ENCODE measurements around the gene WAPL.

Gene WAPL

GRCh38 chr10:86438091-86438749 is 83.4 kb downstream of the WAPL start:
- Histone ChIP-seq H3K9me3 (ENCODE audit: control insufficient read depth, insufficient read depth, low read length) (no peaks in the 10 kb centered on the region), H3K4me1 (ENCODE audit: insufficient read depth, low read length) (peaks cover 10% of the 10 kb centered on the region; the same call in 1 of the 2 replicates), H3K9ac (ENCODE audit: low read depth, low read length) (no peak overlapping the region), H3K36me3 (ENCODE audit: insufficient read depth, low read length) (peaks cover 14% of the 10 kb centered on the region)

GRCh38 chr10:86437447-86437846 is 84.1 kb downstream of the WAPL start:
- Histone ChIP-seq H3K4me1 (ENCODE audit: insufficient read depth, low read length) (peaks cover 10% of the 10 kb centered on the region; the same call in 1 of the 2 replicates), H3K36me3 (ENCODE audit: insufficient read depth, low read length) (peaks cover 14% of the 10 kb centered on the region), H3K9me3 (ENCODE audit: control insufficient read depth, insufficient read depth, low read length) (no peaks in the 10 kb centered on the region), H3K9ac (ENCODE audit: low read depth, low read length) (no peak overlapping the region)

DNA sequence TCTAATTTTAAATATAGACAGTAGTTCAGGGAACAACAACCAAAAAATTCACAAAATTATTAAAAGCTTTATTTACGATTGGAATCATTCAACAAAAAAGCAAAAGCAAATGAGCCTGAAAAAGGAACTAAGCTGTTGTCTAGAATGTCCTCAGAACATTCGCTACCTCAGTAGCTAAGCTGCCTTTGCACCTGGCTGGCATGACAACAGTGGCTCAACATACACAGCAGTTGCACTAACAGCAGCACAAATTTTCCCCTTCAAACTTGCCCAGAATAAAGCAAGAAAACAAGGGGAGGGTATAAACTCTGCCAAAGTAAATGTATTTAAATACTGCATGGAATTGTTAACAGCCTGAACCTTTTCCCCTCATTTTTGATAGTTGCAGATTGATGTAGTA is 84.6 kb downstream of the WAPL start:
- H3K9ac ChIP-seq (ENCODE audit: low read depth, low read length): no peak overlapping the region
- H3K9me3 ChIP-seq (ENCODE audit: control insufficient read depth, insufficient read depth, low read length): no peaks in the 10 kb centered on the region
- H3K36me3 ChIP-seq (ENCODE audit: insufficient read depth, low read length): peaks cover 14% of the 10 kb centered on the region
- H3K4me1 ChIP-seq (ENCODE audit: insufficient read depth, low read length): peaks cover 10% of the 10 kb centered on the region; the same call in 1 of the 2 replicates

GRCh38 chr10:86434656-86435055 is 86.9 kb downstream of the WAPL start:
- peaks cover 10% of the 10 kb centered on the region; the same call in 1 of the 2 replicates for H3K4me1 ChIP-seq (ENCODE audit: insufficient read depth, low read length)
- H3K36me3 ChIP-seq (ENCODE audit: insufficient read depth, low read length): peaks cover 9% of the 10 kb centered on the region
- H3K9ac ChIP-seq (ENCODE audit: low read depth, low read length): no peak overlapping the region
- H3K9me3 ChIP-seq (ENCODE audit: control insufficient read depth, insufficient read depth, low read length): no peaks in the 10 kb centered on the region

GRCh38 chr10:86423739-86424138 is 97.9 kb downstream of the WAPL start:
- Histone ChIP-seq H3K36me3 (ENCODE audit: insufficient read depth, low read length) (no peaks in the 10 kb centered on the region), H3K4me1 (ENCODE audit: insufficient read depth, low read length) (peaks cover 19% of the 10 kb centered on the region), H3K9ac (ENCODE audit: low read depth, low read length) (peak overlapping the region; percentile 14; the same call in 1 of the 2 replicates), H3K9me3 (ENCODE audit: control insufficient read depth, insufficient read depth, low read length) (no peaks in the 10 kb centered on the region)

DNA sequence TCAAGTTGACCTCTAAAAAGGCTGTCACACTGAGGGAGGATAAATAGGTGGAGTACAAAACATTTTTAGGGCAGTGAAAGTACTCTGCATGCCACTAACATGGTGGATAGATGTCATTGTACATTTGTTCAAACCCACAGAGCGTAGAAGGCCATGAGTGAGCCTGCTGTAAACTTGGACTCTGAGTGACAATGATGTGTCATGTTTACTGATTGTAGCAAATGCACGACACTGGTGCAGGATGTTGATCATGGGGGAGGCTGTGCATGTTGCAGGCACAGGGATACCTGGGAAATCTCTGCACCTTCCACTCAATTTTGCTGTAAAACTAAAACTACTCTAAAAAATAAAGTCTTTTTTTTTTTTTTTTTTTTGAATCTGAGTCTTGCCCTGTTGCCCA is 102.5 kb downstream of the WAPL start:
- Histone ChIP-seq H3K36me3 (ENCODE audit: insufficient read depth, low read length) (no peaks in the 10 kb centered on the region), H3K4me1 (ENCODE audit: insufficient read depth, low read length) (peaks cover 18% of the 10 kb centered on the region), H3K9me3 (ENCODE audit: control insufficient read depth, insufficient read depth, low read length) (no peaks in the 10 kb centered on the region), H3K9ac (ENCODE audit: low read depth, low read length) (no peak overlapping the region)

GRCh38 chr10:86415583-86415982 is 106.0 kb downstream of the WAPL start:
- Histone ChIP-seq H3K9ac (ENCODE audit: low read depth, low read length) (no peak overlapping the region), H3K36me3 (ENCODE audit: insufficient read depth, low read length) (no peaks in the 10 kb centered on the region), H3K9me3 (ENCODE audit: control insufficient read depth, insufficient read depth, low read length) (no peaks in the 10 kb centered on the region), H3K4me1 (ENCODE audit: insufficient read depth, low read length) (no peaks in the 10 kb centered on the region)

DNA sequence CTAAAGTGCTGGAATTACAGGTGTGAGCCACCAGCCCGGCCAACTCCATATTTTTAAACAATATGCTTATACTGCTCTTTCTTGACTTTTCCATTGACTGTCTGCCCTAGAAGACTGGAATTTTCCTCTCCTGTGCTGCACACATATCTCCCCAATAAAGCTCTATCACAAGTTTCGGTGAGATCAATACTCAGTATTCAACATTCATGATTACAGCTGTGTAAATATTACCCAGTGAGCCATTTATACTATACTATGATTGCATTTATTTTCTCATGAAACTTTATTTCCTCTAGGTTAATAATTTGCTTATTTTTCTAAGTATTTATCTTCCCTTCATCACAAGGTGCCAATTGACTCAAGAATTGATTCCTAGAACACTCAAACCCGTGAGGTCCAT is 106.5 kb downstream of the WAPL start:
- no peaks in the 10 kb centered on the region for H3K36me3 ChIP-seq (ENCODE audit: insufficient read depth, low read length)
- H3K9ac ChIP-seq (ENCODE audit: low read depth, low read length): no peak overlapping the region
- H3K4me1 ChIP-seq (ENCODE audit: insufficient read depth, low read length): no peaks in the 10 kb centered on the region
- H3K9me3 ChIP-seq (ENCODE audit: control insufficient read depth, insufficient read depth, low read length): no peaks in the 10 kb centered on the region

DNA sequence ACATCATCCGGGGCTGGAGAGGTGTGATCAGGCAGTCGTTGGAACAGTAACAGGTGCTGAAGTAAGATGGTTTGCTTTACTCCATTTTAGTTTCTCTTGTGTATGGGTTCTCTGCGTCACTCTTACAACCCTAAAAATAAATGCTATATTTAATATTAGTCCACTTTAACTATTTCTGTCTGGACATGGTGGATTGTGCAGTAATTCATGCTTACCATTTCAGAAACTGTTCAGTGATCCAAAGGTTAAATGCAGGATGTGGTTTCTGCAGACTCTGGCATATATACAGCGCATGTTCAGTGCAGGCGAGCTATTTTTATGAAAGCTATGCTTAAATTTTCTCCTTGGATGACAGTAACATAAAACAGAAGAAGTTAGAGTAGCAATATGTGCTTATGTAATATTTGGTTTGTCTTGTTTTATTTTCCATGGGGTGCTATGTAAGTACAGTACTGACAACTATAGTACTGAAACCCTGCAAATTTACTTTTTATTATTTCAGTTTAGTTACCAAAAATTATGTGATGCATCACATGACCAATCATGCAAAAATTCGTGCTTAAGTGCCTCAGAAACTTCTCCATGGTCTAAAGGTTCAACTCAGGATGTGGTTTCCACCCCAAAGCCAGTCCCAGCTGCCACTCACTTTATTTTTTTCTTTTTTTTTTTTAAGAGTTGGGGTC is 108.4 kb downstream of the WAPL start:
- H3K9ac ChIP-seq (ENCODE audit: low read depth, low read length): no peak overlapping the region
- no peaks in the 10 kb centered on the region for H3K36me3 ChIP-seq (ENCODE audit: insufficient read depth, low read length)
- no peaks in the 10 kb centered on the region for H3K4me1 ChIP-seq (ENCODE audit: insufficient read depth, low read length)
- H3K9me3 ChIP-seq (ENCODE audit: control insufficient read depth, insufficient read depth, low read length): no peaks in the 10 kb centered on the region

DNA sequence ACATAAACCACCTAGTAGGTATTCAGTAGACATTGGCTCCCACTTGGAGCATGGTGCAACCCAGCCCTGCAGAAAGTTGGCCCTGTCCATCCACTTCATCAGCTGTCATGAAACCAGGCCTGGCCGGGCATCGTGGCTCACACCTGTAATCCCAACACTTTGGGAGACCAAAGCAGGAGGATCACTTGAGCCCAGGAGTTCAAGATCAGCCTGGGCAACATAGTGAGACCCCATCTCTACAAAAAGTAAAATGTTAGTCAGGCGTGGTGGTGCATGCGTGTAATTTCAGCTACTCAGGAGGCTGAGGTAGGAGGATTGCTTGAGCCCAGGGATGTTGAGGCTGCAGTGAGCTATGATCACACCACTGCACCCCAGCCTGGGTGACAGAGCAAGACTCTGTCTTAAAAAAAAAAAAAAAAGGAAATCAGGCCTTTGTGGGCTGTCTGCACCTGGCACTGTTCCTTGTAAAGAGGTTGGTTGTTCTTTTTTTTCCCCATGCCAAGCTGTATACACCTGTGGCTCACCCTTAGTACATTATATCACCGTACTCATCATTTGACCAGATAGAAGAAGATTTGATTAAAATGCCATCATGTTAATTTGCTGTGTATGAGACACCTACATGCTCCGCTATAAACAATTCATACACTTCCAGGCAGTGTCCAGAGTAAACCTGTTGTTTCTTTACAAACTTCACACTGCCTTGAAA is 109.6 kb downstream of the WAPL start:
- H3K9ac ChIP-seq (ENCODE audit: low read depth, low read length): no peak overlapping the region
- H3K36me3 ChIP-seq (ENCODE audit: insufficient read depth, low read length): no peaks in the 10 kb centered on the region
- H3K4me1 ChIP-seq (ENCODE audit: insufficient read depth, low read length): no peaks in the 10 kb centered on the region
- no peaks in the 10 kb centered on the region for H3K9me3 ChIP-seq (ENCODE audit: control insufficient read depth, insufficient read depth, low read length)

GRCh38 chr10:86411281-86411841 is 110.2 kb downstream of the WAPL start:
- H3K4me1 ChIP-seq (ENCODE audit: insufficient read depth, low read length): no peaks in the 10 kb centered on the region
- H3K36me3 ChIP-seq (ENCODE audit: insufficient read depth, low read length): no peaks in the 10 kb centered on the region
- H3K9ac ChIP-seq (ENCODE audit: low read depth, low read length): no peak overlapping the region
- no peaks in the 10 kb centered on the region for H3K9me3 ChIP-seq (ENCODE audit: control insufficient read depth, insufficient read depth, low read length)

GRCh38 chr10:86410542-86411124 is 111.0 kb downstream of the WAPL start:
- Histone ChIP-seq H3K4me1 (ENCODE audit: insufficient read depth, low read length) (no peaks in the 10 kb centered on the region), H3K9me3 (ENCODE audit: control insufficient read depth, insufficient read depth, low read length) (no peaks in the 10 kb centered on the region), H3K36me3 (ENCODE audit: insufficient read depth, low read length) (no peaks in the 10 kb centered on the region), H3K9ac (ENCODE audit: low read depth, low read length) (no peak overlapping the region)

DNA sequence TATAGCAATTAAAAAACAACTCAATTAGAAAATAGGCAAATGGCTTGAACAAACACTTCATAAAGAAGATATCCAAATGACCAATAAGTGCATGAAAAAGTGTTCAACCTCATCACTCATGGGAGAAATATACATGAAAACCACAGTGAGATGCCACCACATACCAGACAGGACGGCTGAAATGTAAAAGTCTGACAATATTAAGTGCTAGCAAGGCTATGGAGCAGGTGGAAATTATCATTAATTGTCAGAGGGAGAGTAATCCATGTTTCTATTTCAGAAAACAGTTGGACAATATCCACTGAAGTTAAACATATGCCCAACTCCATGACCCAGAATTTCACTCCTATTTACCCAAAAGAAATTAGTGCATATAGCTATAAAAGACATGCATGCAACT is 112.4 kb downstream of the WAPL start:
- H3K36me3 ChIP-seq (ENCODE audit: insufficient read depth, low read length): no peaks in the 10 kb centered on the region
- no peaks in the 10 kb centered on the region for H3K9me3 ChIP-seq (ENCODE audit: control insufficient read depth, insufficient read depth, low read length)
- H3K9ac ChIP-seq (ENCODE audit: low read depth, low read length): no peak overlapping the region
- no peaks in the 10 kb centered on the region for H3K4me1 ChIP-seq (ENCODE audit: insufficient read depth, low read length)

DNA sequence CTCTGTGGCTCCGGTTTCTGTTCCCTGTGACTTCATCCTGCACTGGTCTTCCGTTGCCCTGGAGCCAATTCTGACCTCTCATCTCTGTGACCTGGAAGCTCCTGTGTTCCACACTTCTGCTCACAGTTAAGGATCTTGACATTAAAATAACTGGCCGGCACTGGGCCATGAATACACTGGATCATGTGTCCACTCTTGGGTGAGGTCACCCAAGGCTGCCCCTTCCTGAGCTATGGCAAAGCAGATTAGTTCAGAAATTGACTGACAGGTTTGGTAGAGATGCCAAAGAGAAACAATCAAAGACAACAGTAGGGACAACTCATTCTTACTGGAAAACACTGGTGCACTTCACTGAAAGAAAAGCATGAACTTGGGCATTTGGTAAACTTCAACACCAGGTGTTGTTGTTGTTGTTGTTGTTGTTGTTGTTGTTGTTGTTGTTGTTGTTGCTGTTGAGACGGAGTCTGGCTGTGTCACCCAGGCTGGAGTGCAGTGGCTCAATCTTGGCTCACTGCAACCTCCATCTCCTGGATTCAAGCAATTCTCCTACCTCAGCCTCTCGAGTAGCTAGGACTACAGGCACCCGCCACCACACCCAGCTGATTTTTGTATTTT is 118.3 kb downstream of the WAPL start:
- Histone ChIP-seq H3K9me3 (ENCODE audit: control insufficient read depth, insufficient read depth, low read length) (no peaks in the 10 kb centered on the region), H3K4me1 (ENCODE audit: insufficient read depth, low read length) (no peaks in the 10 kb centered on the region), H3K9ac (ENCODE audit: low read depth, low read length) (no peak overlapping the region), H3K36me3 (ENCODE audit: insufficient read depth, low read length) (no peaks in the 10 kb centered on the region)
